A549 (cell line): ENCODE measurements around the gene SOWAHC. TPM values are rescaled to one million over a fixed set of nuclear protein-coding genes. Genes with fewer than 3 reads are reported as not detected.

Experiments used
- ATAC-seq, 2 experiments: fragments of 200-7000 bp in 1 of 2; fragments of >200 bp in 1 of 2; cut with Nextera tagmentation in 1 of 2; cut with Tn5 transposase in 1 of 2; 3 replicates each; pipeline versions ENCODE4 v1.8.0 to v1.9.1; 2018 to 2020; ENCODE audit warnings: mild to moderate bottlenecking in 1 of 2, moderate library complexity in 1 of 2
- CTCF ChIA-PET: fragments of 300-600 bp; sonication (Branson Sonifier 250); formaldehyde crosslinking; extraction: SDS; loops from one replicate; lab custom pipeline; 2021; ENCODE audit warnings: antibody characterized with exemption, inconsistent platforms; lab: Yijun Ruan, JAX
- POLR2A ChIA-PET: fragments of 350-600 bp; formaldehyde crosslinking; extraction: SDS; loops from one replicate; lab custom pipeline; 2021; ENCODE audit warnings: antibody characterized with exemption, inconsistent platforms; lab: Yijun Ruan, JAX
- DNase-seq, 2 experiments: peaks; one replicate each; pipeline versions ENCODE4 v3.0.0 to v3.0.0-alpha.2; 2011 to 2016; ENCODE audit warnings: low read depth in 1 of 2, low spot score in 1 of 2
- FAIRE-seq: peaks from 2 replicates; lab custom pipeline; 2011; peaks lifted over from hg19 to GRCh38; lab: Jason Lieb, UNC
- H3K27ac ChIP-seq, 2 experiments: fragments of >200 bp; sonication (Bioruptor Twin); formaldehyde crosslinking; 3 replicates each; pipeline ENCODE4 v1.5.1; 2016 to 2017
- H3K4me1 ChIP-seq: fragments of >200 bp; sonication (Bioruptor Twin); formaldehyde crosslinking; 3 replicates; pipeline ENCODE4 v1.6.1; 2016
- H3K4me2 ChIP-seq: fragments of >200 bp; sonication (Bioruptor Twin); formaldehyde crosslinking; 3 replicates; pipeline ENCODE4 v1.6.1; 2016
- H3K4me3 ChIP-seq: fragments of >200 bp; sonication (Bioruptor Twin); formaldehyde crosslinking; 3 replicates; pipeline ENCODE4 v1.5.1; 2016
- H3K9me3 ChIP-seq: fragments of >200 bp; sonication (Bioruptor Twin); formaldehyde crosslinking; 3 replicates; pipeline ENCODE4 v1.6.1; 2016
- BHLHE40 ChIP-seq: IDR thresholded peaks from 2 replicates; pipeline ENCODE4 v1.6.1; 2012; ENCODE audit warnings: low read depth, low read length, inconsistent platforms
- CHD4 ChIP-seq: fragments of 200-600 bp; sonication (generic); IDR thresholded peaks from 2 replicates; pipeline ENCODE4 v1.6.1; 2016; ENCODE audit warnings: antibody characterized with exemption, mild to moderate bottlenecking, borderline replicate concordance
- EHMT2 ChIP-seq: fragments of 200-600 bp; sonication (generic); IDR thresholded peaks from 2 replicates; pipeline ENCODE4 v1.6.1; 2016; ENCODE audit warnings: antibody characterized with exemption, low read depth, mild to moderate bottlenecking, moderate library complexity
- EP300 ChIP-seq, 2 experiments: fragments of >200 bp; sonication (Bioruptor Twin); formaldehyde crosslinking; IDR thresholded peaks; 2 replicates in 1 of 2; 3 replicates in 1 of 2; pipeline ENCODE4 v1.6.1; 2016 to 2017
- ESRRA ChIP-seq: fragments of 150-350 bp; IDR thresholded peaks from 2 replicates; pipeline ENCODE4 v1.6.1; 2014; ENCODE audit warnings: mild to moderate bottlenecking, low read length, borderline replicate concordance
- HEYL ChIP-seq: fragments of 250-450 bp; sonication (Bioruptor Pico); IDR thresholded peaks from 2 replicates; pipeline ENCODE4 v1.8.0; 2021; ENCODE audit warnings: mild to moderate bottlenecking, moderate library complexity
- HOXA7 ChIP-seq: fragments of 250-450 bp; sonication (Bioruptor Pico); IDR thresholded peaks from 2 replicates; pipeline ENCODE4 v1.5.0; 2020; ENCODE audit warnings: mild to moderate bottlenecking, moderate library complexity
- HOXB5 ChIP-seq: fragments of 250-450 bp; sonication (Bioruptor Pico); IDR thresholded peaks from 2 replicates; pipeline ENCODE4 v1.5.0; 2020; ENCODE audit warnings: mild to moderate bottlenecking, moderate library complexity
- MAFK ChIP-seq: fragments of 450-650 bp; IDR thresholded peaks from 2 replicates; pipeline ENCODE4 v1.6.1; 2014; ENCODE audit not compliant: partially characterized antibody
- POLR2A ChIP-seq: IDR thresholded peaks from 2 replicates; pipeline ENCODE4 v1.6.1; 2012; ENCODE audit warnings: mild to moderate bottlenecking, low read length
- POLR2AphosphoS2 ChIP-seq: conservative IDR thresholded peaks from 2 replicates; pipeline ENCODE4 v1.6.1; 2012; ENCODE audit warnings: low read length, improper control_type of control experiment, inconsistent platforms
- RAD21 ChIP-seq, 2 experiments: fragments of >200 bp in 1 of 2; sonication (Bioruptor Twin) in 1 of 2; formaldehyde crosslinking in 1 of 2; IDR thresholded peaks in 1 of 2; conservative IDR thresholded peaks in 1 of 2; 2 replicates in 1 of 2; 3 replicates in 1 of 2; pipeline ENCODE4 v1.6.1; 2012 to 2018; ENCODE audit warnings: inconsistent platforms in 1 of 2
- RFX5 ChIP-seq: fragments of 450-650 bp; IDR thresholded peaks from 2 replicates; pipeline ENCODE4 v1.7.1; 2014; ENCODE audit warnings: antibody characterized with exemption, mild to moderate bottlenecking, moderate library complexity
- RNF2 ChIP-seq: fragments of 200-600 bp; sonication (generic); IDR thresholded peaks from 2 replicates; pipeline ENCODE4 v1.6.1; 2016; ENCODE audit warnings: low read depth, mild to moderate bottlenecking, antibody characterized with exemption, moderate library complexity, borderline replicate concordance
- TP53 ChIP-seq: fragments of 250-450 bp; sonication (Bioruptor Pico); IDR thresholded peaks from 2 replicates; pipeline ENCODE4 v1.5.0; 2021; ENCODE audit warnings: mild to moderate bottlenecking, moderate library complexity
- ZSCAN20 ChIP-seq: fragments of 250-450 bp; sonication (Bioruptor Pico); IDR thresholded peaks from 2 replicates; pipeline ENCODE4 v1.8.0; 2022; ENCODE audit warnings: mild to moderate bottlenecking, moderate library complexity
- WGBS: methylation state at CpG from one replicate; pipeline ENCODE4 v1.1.6; 2017; ENCODE audit errors: missing lambda C conversion rate; 5-methylcytosine and 5-hydroxymethylcytosine counted together
- polyA plus RNA-seq, 4 experiments: library from polyadenylated mRNA; depleted of rRNA in 3 of 4; stranded (reverse); fragments of >200 nt; fragmentation: RNase III in 1 of 4; extraction: RNeasy Plus Mini Kit Qiagen cat#74134 plus additional on column Dnase treatment in 1 of 4; gene quantifications; 2 replicates in 3 of 4; 3 replicates in 1 of 4; pipeline ENCODE4 v1.2.3, GENCODE V29; 2011 to 2017
- TF ChIP-seq, protein P1 (sequence below): fragments of >200 bp; sonication (Bioruptor Twin); formaldehyde crosslinking; IDR thresholded peaks from 2 replicates; pipeline ENCODE4 v1.6.1; 2016
- TF ChIP-seq, protein P2 (sequence below): IDR thresholded peaks from 2 replicates; pipeline ENCODE4 v1.6.1; 2012
- TF ChIP-seq, protein P3 (sequence below): IDR thresholded peaks from 2 replicates; pipeline ENCODE4 v1.6.1; 2012; ENCODE audit warnings: low read depth, borderline replicate concordance
- TF ChIP-seq, protein P4 (sequence below): fragments of >200 bp; sonication (Bioruptor Twin); formaldehyde crosslinking; IDR thresholded peaks from 3 replicates; pipeline ENCODE4 v1.5.1; 2016
- TF ChIP-seq, protein P5 (sequence below): fragments of 150-350 bp; IDR thresholded peaks from 2 replicates; pipeline ENCODE4 v1.6.1; 2014; ENCODE audit warnings: low read depth, mild to moderate bottlenecking, low read length
- TF ChIP-seq, protein P6 (sequence below): fragments of >200 bp; sonication (Bioruptor Twin); formaldehyde crosslinking; IDR thresholded peaks from 3 replicates; pipeline ENCODE4 v1.6.1; 2016

SOWAHC gene
- polyA plus RNA-seq, 2 of the 4 experiments (the other 2 are of a cell fraction) = 13.7 to 14.2 TPM

DNA sequence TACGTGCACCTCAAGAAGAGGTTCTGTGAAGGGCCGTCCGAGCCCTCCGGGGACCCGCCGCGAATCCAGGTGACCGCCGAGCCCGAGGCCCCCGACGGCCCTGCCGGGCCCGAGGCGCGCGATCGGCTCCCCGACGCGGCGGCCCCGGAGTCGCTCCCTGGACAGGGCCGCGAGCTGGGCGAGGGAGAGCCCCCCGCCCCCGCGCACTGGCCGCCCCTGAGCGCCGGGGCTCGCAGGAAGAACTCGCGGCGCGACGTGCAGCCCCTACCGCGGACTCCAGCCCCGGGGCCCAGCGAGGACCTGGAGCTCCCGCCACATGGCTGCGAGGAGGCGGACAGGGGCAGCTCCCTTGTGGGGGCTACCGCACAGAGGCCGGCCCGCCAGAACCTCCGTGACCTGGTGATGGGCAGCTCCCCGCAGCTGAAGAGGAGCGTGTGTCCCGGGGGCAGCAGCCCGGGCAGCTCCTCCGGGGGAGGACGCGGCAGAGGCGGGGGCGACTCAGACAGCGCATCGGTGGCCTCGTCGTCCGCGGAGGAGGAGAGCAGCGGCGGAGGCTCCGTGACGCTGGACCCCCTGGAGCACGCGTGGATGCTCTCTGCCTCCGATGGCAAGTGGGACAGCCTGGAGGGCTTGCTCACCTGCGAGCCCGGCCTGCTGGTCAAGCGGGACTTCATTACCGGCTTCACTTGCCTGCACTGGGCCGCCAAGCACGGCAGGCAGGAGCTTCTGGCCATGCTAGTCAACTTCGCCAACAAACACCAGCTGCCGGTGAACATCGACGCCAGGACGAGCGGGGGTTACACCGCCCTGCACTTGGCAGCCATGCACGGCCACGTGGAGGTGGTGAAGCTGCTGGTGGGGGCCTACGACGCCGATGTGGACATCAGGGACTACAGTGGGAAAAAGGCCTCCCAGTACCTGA is 812 bp downstream of the SOWAHC start:
- ATAC-seq (peak in 1 of 2 experiments; percentile 3; a peak in 2 of 6 replicates), FAIRE-seq (no peak), DNase-seq (peak in 1 of 2 experiments; percentile 31)
- ChIA-PET CTCF (interaction anchor here (0.5 to 4.9 kb wide), 8 partner anchors 14 to 121 kb away, joined by 3 to 37 read pairs (median 3); no protein-coding TSS in a partner anchor), POLR2A (interaction anchor here (0.6 to 1.6 kb wide), 10 partner anchors 8 to 116 kb away, joined by 3 to 8 read pairs (median 4); no protein-coding TSS in a partner anchor)
- peak overlapping the region; percentile 92 to 99 for H3K27ac ChIP-seq
- TF ChIP-seq ESRRA = no peak
- TF ChIP-seq POLR2A = no peak
- no peak for TF ChIP-seq HEYL (CRISPR knock-in tag)
- no peak for TF ChIP-seq HOXA7
- TF ChIP-seq RNF2 = 0 out of 2 replicates have a peak, but pooled peaks have one; percentile 11
- no peak for TF ChIP-seq CHD4
- TF ChIP-seq, protein P1, sequence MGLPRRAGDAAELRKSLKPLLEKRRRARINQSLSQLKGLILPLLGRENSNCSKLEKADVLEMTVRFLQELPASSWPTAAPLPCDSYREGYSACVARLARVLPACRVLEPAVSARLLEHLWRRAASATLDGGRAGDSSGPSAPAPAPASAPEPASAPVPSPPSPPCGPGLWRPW = no peak
- TF ChIP-seq, protein P2, sequence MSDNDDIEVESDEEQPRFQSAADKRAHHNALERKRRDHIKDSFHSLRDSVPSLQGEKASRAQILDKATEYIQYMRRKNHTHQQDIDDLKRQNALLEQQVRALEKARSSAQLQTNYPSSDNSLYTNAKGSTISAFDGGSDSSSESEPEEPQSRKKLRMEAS = peak; percentile 88
- TF ChIP-seq, protein P3, sequence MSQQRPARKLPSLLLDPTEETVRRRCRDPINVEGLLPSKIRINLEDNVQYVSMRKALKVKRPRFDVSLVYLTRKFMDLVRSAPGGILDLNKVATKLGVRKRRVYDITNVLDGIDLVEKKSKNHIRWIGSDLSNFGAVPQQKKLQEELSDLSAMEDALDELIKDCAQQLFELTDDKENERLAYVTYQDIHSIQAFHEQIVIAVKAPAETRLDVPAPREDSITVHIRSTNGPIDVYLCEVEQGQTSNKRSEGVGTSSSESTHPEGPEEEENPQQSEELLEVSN = 0 out of 2 replicates have a peak, but pooled peaks have one; percentile 30
- TF ChIP-seq RAD21 (conservative IDR thresholded peaks at IDR 0.05 in 1 of 2, IDR thresholded peaks at IDR 0.05 in 1 of 2) = no peak
- no peak for TF ChIP-seq MAFK
- no peaks in the 10 kb centered on the region for H3K9me3 ChIP-seq
- peak overlapping the region; percentile 81 for H3K4me2 ChIP-seq
- H3K4me3 ChIP-seq = peak overlapping the region; percentile 69
- 59% methylated on average over 20 of the region's 90 CpGs for WGBS
- H3K4me1 ChIP-seq = peaks cover 43% of the 10 kb centered on the region; the same call in 2 of the 3 replicates

DNA sequence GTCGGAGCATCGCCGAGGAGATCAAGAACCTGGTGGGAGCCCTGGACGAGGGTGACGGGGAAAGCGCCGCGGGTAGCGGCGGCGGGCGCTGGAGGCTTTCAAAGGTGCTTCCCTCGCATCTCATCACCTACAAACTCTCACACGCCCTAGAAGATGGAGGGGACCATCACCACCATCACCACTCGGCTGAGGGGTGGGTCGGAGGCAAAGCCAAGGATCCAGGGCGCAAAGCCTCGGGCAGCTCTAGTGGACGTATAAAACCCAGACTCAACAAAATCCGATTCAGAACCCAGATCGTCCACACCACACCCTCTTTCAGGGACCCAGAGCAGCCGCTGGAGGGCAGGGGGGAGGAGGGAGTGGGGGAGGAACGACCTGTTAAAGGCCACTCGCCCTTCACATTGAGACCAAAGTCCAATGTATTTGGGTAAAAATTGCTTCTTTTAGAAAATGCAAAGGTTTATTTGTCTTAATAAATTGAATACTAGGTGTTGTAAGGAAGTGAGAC is 1.5 kb downstream of the SOWAHC start:
- TF ChIP-seq MAFK (no peak), TP53 (CRISPR knock-in tag) (no peak), BHLHE40 (no peak), HOXB5 (CRISPR knock-in tag) (no peak)
- TF ChIP-seq, protein P2 = peak; percentile 31; the same call in 1 of the 2 replicates
- TF ChIP-seq, protein P4, sequence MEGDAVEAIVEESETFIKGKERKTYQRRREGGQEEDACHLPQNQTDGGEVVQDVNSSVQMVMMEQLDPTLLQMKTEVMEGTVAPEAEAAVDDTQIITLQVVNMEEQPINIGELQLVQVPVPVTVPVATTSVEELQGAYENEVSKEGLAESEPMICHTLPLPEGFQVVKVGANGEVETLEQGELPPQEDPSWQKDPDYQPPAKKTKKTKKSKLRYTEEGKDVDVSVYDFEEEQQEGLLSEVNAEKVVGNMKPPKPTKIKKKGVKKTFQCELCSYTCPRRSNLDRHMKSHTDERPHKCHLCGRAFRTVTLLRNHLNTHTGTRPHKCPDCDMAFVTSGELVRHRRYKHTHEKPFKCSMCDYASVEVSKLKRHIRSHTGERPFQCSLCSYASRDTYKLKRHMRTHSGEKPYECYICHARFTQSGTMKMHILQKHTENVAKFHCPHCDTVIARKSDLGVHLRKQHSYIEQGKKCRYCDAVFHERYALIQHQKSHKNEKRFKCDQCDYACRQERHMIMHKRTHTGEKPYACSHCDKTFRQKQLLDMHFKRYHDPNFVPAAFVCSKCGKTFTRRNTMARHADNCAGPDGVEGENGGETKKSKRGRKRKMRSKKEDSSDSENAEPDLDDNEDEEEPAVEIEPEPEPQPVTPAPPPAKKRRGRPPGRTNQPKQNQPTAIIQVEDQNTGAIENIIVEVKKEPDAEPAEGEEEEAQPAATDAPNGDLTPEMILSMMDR = no peak
- FAIRE-seq (no peak), ATAC-seq (no peak), DNase-seq (peak in 1 of 2 experiments; percentile 47)
- peaks cover 41% of the 10 kb centered on the region; the same call in 2 of the 3 replicates for H3K4me1 ChIP-seq
- WGBS = 73% methylated on average over 24 of the region's 24 CpGs
- peak overlapping the region; percentile 81 for H3K4me2 ChIP-seq
- H3K27ac ChIP-seq = peak overlapping the region; percentile 92 to 99
- no peaks in the 10 kb centered on the region for H3K9me3 ChIP-seq
- ChIA-PET CTCF (interaction anchor here (0.6 to 4.9 kb wide), 4 partner anchors 13 to 70 kb away, joined by 3 to 37 read pairs (median 3); no protein-coding TSS in a partner anchor), POLR2A (no interaction called here)
- H3K4me3 ChIP-seq = peak overlapping the region; percentile 69

DNA sequence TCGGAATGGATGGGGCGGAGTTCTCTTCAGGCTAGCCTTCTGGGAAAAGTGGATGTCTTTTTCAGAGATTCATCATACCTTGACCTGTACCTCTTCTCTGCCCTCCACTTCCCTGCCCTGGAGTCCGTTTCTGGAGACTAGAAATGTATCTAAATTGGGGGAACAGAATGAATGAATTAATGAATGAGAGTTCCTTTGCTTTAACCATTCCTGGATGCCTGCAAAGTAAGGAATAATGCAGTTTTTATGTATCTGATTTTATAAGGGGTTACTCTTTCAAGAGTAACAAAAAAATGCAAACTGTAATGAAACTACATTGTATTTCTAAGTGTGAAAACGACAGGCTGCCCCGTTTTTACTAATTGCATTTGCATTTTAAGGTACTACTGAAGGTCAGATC is 2.0 kb downstream of the SOWAHC start:
- DNase-seq (no peak), FAIRE-seq (no peak), ATAC-seq (no peak)
- Histone ChIP-seq H3K4me3 (peak overlapping the region; percentile 69), H3K4me2 (peak overlapping the region; percentile 81), H3K27ac (peak overlapping the region in 1 of 2 experiments; percentile 99; a peak in 1 of 6 replicates), H3K9me3 (no peaks in the 10 kb centered on the region), H3K4me1 (peaks cover 36% of the 10 kb centered on the region; the same call in 2 of the 3 replicates)
- CTCF ChIA-PET = interaction anchor here (4.9 kb wide), 1 partner anchor 70 kb away, joined by 37 read pairs; no protein-coding TSS in a partner anchor
- POLR2A ChIA-PET = no interaction called here
- 60% methylated on average over 5 of the region's 5 CpGs for WGBS
- TF ChIP-seq POLR2A = no peak
- TF ChIP-seq, protein P5, sequence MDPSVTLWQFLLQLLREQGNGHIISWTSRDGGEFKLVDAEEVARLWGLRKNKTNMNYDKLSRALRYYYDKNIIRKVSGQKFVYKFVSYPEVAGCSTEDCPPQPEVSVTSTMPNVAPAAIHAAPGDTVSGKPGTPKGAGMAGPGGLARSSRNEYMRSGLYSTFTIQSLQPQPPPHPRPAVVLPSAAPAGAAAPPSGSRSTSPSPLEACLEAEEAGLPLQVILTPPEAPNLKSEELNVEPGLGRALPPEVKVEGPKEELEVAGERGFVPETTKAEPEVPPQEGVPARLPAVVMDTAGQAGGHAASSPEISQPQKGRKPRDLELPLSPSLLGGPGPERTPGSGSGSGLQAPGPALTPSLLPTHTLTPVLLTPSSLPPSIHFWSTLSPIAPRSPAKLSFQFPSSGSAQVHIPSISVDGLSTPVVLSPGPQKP = no peak
- no peak for TF ChIP-seq EP300 (IDR thresholded peaks at IDR 0.05)
- TF ChIP-seq, protein P6, sequence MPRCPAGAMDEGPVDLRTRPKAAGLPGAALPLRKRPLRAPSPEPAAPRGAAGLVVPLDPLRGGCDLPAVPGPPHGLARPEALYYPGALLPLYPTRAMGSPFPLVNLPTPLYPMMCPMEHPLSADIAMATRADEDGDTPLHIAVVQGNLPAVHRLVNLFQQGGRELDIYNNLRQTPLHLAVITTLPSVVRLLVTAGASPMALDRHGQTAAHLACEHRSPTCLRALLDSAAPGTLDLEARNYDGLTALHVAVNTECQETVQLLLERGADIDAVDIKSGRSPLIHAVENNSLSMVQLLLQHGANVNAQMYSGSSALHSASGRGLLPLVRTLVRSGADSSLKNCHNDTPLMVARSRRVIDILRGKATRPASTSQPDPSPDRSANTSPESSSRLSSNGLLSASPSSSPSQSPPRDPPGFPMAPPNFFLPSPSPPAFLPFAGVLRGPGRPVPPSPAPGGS = no peak
- TF ChIP-seq, protein P1 = no peak
- TF ChIP-seq ZSCAN20 = no peak
- TF ChIP-seq POLR2AphosphoS2 = no peak
- TF ChIP-seq HOXB5 (CRISPR knock-in tag) = no peak
- TF ChIP-seq RFX5 = no peak
- TF ChIP-seq EHMT2 = no peak
